KG1 (cell line): Measurements from ENCODE around the gene UMODL1.

Experiments used
- DNase-seq: peaks from one replicate; lab custom pipeline; 2025; lab: John Stamatoyannopoulos, UW

UMODL1 gene

GRCh38 chr21:42117229-42117966 lies 46.3 kb downstream of the UMODL1 start:
- peak; percentile 73 for DNase-seq

- DNase-seq, result peak; percentile 70
These were observed 47.1 kb downstream of the UMODL1 start for GRCh38 chr21:42117967-42118780.

- peak; percentile 87 for DNase-seq
These were observed 47.8 kb downstream of the UMODL1 start for GRCh38 chr21:42118901-42119300.

GRCh38 chr21:42120101-42120902 lies 49.2 kb downstream of the UMODL1 start:
- no peak for DNase-seq

- no peak for DNase-seq
These were observed 49.9 kb downstream of the UMODL1 start for GRCh38 chr21:42120903-42121535.

GRCh38 chr21:42121794-42122193 lies 50.7 kb downstream of the UMODL1 start:
- no peak for DNase-seq

GRCh38 chr21:42122398-42122797 lies 51.3 kb downstream of the UMODL1 start:
- DNase-seq, result no peak

GRCh38 chr21:42122808-42123207 lies 51.7 kb downstream of the UMODL1 start:
- DNase-seq, result no peak

- DNase-seq, result no peak
These were observed 52.2 kb downstream of the UMODL1 start for GRCh38 chr21:42123219-42123908.

- no peak for DNase-seq
These were observed 53.0 kb downstream of the UMODL1 start for GRCh38 chr21:42124081-42124480.

GRCh38 chr21:42124826-42125570 lies 53.9 kb downstream of the UMODL1 start:
- no peak for DNase-seq

GRCh38 chr21:42125571-42126544 lies 54.7 kb downstream of the UMODL1 start:
- DNase-seq, result no peak

GRCh38 chr21:42127164-42128150 lies 56.3 kb downstream of the UMODL1 start:
- no peak for DNase-seq

- no peak for DNase-seq
These were observed 58.5 kb downstream of the UMODL1 start for GRCh38 chr21:42129300-42130266.

GRCh38 chr21:42130441-42130840 lies 59.3 kb downstream of the UMODL1 start:
- no peak for DNase-seq

GRCh38 chr21:42132183-42132582 lies 61.1 kb downstream of the UMODL1 start:
- DNase-seq, result no peak

- no peak for DNase-seq
These were observed 62.0 kb downstream of the UMODL1 start for GRCh38 chr21:42133131-42133530.
